Measurements from ENCODE around the gene SEMA3A. TPM values are rescaled to one million over a fixed set of nuclear protein-coding genes. Genes with fewer than 3 reads are reported as not detected.

SEMA3A gene
- total and polyA plus RNA-seq, 3 donors from 2014 or later: 1.4 to 3.9 (median 2.0) TPM

DNA sequence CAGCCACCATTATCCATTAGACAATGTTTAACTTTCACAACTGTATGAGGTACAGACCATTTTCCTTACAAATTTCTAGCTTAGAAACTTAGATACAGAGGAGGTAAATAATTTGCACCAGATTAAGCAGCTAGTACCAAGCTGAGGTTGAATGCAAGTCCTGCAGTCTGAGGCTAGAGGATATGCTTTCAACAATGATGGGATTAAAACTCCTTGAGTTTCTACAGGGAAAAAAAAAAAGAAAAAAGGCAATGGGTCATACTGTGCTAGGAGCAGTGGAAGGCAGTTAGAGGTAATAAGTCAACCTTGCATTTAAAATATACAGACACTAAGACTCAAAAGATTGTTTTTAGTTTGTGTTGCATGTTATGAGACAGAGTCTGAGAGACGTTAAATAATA, 86.5 kb downstream of the SEMA3A start:
- intact Hi-C loops (cut with DNase I; ENCODE audit: low total_unique reads): no loop called here
- Histone ChIP-seq H3K4me1 (no peaks in the 10 kb centered on the region), H3K9me3 (no peaks in the 10 kb centered on the region), H3K36me3 (ENCODE audit: low read depth, missing control alignments) (no peaks in the 10 kb centered on the region), H3K27me3 (no peaks in the 10 kb centered on the region), H3K27ac (no peak overlapping the region), H3K4me3 (no peak overlapping the region)
- DNase-seq: no peak
- no peak for TF ChIP-seq POLR2A (IDR thresholded peaks at IDR 0.05)
- TF ChIP-seq, protein P1, sequence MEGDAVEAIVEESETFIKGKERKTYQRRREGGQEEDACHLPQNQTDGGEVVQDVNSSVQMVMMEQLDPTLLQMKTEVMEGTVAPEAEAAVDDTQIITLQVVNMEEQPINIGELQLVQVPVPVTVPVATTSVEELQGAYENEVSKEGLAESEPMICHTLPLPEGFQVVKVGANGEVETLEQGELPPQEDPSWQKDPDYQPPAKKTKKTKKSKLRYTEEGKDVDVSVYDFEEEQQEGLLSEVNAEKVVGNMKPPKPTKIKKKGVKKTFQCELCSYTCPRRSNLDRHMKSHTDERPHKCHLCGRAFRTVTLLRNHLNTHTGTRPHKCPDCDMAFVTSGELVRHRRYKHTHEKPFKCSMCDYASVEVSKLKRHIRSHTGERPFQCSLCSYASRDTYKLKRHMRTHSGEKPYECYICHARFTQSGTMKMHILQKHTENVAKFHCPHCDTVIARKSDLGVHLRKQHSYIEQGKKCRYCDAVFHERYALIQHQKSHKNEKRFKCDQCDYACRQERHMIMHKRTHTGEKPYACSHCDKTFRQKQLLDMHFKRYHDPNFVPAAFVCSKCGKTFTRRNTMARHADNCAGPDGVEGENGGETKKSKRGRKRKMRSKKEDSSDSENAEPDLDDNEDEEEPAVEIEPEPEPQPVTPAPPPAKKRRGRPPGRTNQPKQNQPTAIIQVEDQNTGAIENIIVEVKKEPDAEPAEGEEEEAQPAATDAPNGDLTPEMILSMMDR (IDR thresholded peaks at IDR 0.05): no peak
- WGBS, 2 donors: 80 to 92% methylated on average over 1 of the region's 1 CpG

DNA sequence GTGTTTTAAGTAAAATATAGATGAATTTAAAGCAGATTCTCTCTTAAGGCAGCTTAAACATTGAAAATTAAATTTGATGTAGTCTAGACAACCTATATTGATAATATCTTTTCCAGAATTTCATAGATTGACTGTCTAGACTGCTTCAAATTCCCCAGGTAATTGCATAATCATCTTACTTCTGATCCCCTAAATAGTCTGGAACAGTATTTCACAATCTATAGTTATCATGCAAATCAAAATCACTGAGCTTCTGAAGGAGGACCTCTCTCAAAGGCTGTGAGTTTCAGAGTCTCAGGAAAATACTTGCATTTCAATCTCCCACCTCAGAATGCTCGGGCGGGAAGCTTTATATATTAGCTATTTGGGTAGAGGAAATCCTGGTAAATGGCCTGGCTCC, 87.3 kb downstream of the SEMA3A start:
- no peaks in the 10 kb centered on the region for H3K4me1 ChIP-seq
- H3K36me3 ChIP-seq (ENCODE audit: low read depth, missing control alignments): no peaks in the 10 kb centered on the region
- H3K4me3 ChIP-seq: no peak overlapping the region
- TF ChIP-seq, protein P1 (IDR thresholded peaks at IDR 0.05): no peak
- TF ChIP-seq POLR2A (IDR thresholded peaks at IDR 0.05): no peak
- no peak overlapping the region for H3K27ac ChIP-seq
- no peak for DNase-seq
- WGBS, 2 donors: 85 to 91% methylated on average over 2 of the region's 2 CpGs
- H3K9me3 ChIP-seq: no peaks in the 10 kb centered on the region
- no peaks in the 10 kb centered on the region for H3K27me3 ChIP-seq
- intact Hi-C loops (cut with DNase I; ENCODE audit: low total_unique reads): no loop called here

DNA sequence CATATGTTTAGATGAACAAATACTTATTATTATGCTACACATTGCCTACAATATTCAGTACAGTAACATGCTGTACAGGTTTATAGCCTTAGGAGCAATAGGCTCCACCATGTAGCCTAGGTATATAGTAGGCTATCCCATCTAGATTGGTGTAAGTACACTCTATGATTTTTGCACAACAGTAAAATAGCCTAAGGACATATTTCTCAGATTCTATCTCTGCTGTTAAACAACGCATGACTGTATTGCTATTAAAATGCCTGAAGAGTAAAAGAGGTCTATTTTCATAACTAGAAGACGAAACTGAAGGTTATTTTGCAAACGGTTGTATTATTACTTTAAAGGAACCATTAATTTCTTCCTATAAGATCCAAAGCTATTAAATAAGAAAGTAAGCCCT, 88.3 kb downstream of the SEMA3A start:
- 86 to 92% methylated on average over 3 of the region's 3 CpGs for WGBS, 2 donors
- intact Hi-C loops (cut with DNase I; ENCODE audit: low total_unique reads): no loop called here
- no peak overlapping the region for H3K4me3 ChIP-seq
- no peaks in the 10 kb centered on the region for H3K36me3 ChIP-seq (ENCODE audit: low read depth, missing control alignments)
- no peak for TF ChIP-seq POLR2A (IDR thresholded peaks at IDR 0.05)
- TF ChIP-seq, protein P1 (IDR thresholded peaks at IDR 0.05): no peak
- DNase-seq: no peak
- no peak overlapping the region for H3K27ac ChIP-seq
- H3K4me1 ChIP-seq: no peaks in the 10 kb centered on the region
- no peaks in the 10 kb centered on the region for H3K27me3 ChIP-seq
- no peaks in the 10 kb centered on the region for H3K9me3 ChIP-seq

DNA sequence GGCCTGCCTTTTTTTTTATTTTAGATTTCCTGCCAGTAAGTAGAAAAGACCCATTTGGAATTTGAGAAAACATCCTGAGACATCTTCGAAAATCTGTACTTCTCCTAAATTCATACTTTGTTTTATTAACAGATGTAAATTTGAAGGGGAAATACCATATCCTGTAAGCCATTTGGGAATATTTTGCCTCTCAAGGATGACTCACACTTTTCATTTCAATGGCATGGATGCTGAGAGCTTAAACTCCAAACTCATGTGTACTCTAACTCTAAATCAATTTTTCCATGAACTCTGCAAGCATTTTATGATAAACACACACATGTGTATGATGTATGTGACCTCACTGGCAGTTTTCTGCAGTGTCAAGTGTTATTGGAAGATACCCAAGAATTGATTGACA, 89.0 kb downstream of the SEMA3A start:
- no peaks in the 10 kb centered on the region for H3K4me1 ChIP-seq
- H3K36me3 ChIP-seq (ENCODE audit: low read depth, missing control alignments): no peaks in the 10 kb centered on the region
- 55 to 74% methylated on average over 1 of the region's 1 CpG for WGBS, 2 donors
- H3K4me3 ChIP-seq: no peak overlapping the region
- H3K27ac ChIP-seq: no peak overlapping the region
- no peak for DNase-seq
- no peaks in the 10 kb centered on the region for H3K27me3 ChIP-seq
- no peaks in the 10 kb centered on the region for H3K9me3 ChIP-seq
- TF ChIP-seq POLR2A (IDR thresholded peaks at IDR 0.05): no peak
- TF ChIP-seq, protein P1 (IDR thresholded peaks at IDR 0.05): no peak
- intact Hi-C loops (cut with DNase I; ENCODE audit: low total_unique reads): no loop called here

DNA sequence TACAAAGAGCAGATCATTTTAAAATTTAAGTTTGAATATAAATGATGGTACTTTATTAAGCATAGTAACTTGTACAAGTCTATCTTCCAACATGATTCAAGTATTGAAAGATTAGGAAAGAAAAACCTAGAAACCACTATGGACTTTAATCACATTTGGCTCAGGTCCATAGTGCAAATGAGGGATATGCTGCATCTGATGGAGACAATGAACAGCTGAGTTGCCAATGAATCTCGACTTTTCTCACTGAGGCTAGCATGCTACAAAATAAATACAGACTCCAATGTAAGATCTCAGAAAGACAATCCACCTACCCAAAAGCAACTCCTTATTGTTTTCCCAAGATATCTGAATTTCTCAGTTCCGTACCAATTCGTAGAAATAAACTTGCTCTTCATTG, 89.8 kb downstream of the SEMA3A start:
- Histone ChIP-seq H3K27ac (no peak overlapping the region), H3K4me3 (no peak overlapping the region), H3K9me3 (no peaks in the 10 kb centered on the region), H3K27me3 (no peaks in the 10 kb centered on the region), H3K36me3 (ENCODE audit: low read depth, missing control alignments) (no peaks in the 10 kb centered on the region), H3K4me1 (no peaks in the 10 kb centered on the region)
- WGBS, 2 donors: 85 to 91% methylated on average over 3 of the region's 3 CpGs
- intact Hi-C loops (cut with DNase I; ENCODE audit: low total_unique reads): no loop called here
- TF ChIP-seq, protein P1 (IDR thresholded peaks at IDR 0.05): no peak
- TF ChIP-seq POLR2A (IDR thresholded peaks at IDR 0.05): no peak
- no peak for DNase-seq
